ENCODE data around the gene MYH16. TPM values are rescaled to one million over a fixed set of nuclear protein-coding genes. Genes with fewer than 3 reads are reported as not detected.
"Not testable (repeated sequence)": the region's sequence is repeated elsewhere in the genome, so short reads cannot be mapped to it uniquely, and the experiment has no call there.

Gene MYH16
- total RNA-seq, 5 donors from 2014 or later (not counting 1 experiment from before 2014, with no cell fraction given) = not detected

DNA sequence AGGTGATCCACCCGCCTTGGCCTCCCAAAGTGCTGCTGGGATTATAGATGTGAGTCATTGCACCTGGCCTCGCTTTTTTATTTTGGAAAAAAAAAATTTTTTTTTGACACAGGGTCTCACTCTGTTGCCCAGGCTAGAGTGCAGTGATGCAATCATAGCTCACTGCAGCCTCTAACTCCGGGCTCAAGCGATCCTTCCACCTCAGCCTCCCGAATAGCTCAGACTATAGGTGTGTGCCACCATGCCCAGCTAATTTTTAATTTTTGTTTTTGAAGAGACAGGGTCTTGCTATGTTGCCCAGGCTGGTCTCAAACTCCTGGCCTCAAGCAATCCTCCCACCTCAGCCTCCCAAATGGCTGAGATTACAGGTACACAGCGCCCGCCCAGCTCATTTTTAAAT lies 2.3 kb downstream of the MYH16 start:
- CTCF ChIA-PET; H3K27ac ChIP-seq (ENCODE audit: low read length); ATAC-seq (replicated peaks in 1 of 4); H3K27ac Mint-ChIP-seq; H3K4me3 Mint-ChIP-seq; H3K9me3 Mint-ChIP-seq; H3K27me3 Mint-ChIP-seq; H3K9me3 ChIP-seq; H3K4me1 ChIP-seq (ENCODE audit: control insufficient read depth in 1 of 2, extremely low read depth in 1 of 2, insufficient read depth in 2 of 2, low read length in 2 of 2); H3K36me3 Mint-ChIP-seq; H3K4me3 ChIP-seq (ENCODE audit: control insufficient read depth in 1 of 2, extremely low read depth in 1 of 2, low read length in 1 of 2); DNase-seq; H3K36me3 ChIP-seq (ENCODE audit: control insufficient read depth in 2 of 2, extremely low read depth in 1 of 2, insufficient read depth in 1 of 2, low read length in 1 of 2): not testable (repeated sequence)
- peaks cover 5 to 11% (median 9%) of the 10 kb centered on the region in 3 donors for H3K4me1 Mint-ChIP-seq
- WGBS (ENCODE audit: insufficient coverage) = 100% methylated on average over 2 of the region's 7 CpGs
- peaks cover 0 to 11% of the 10 kb centered on the region in 2 experiments for H3K27me3 ChIP-seq (replicated peaks in 1 of 2; ENCODE audit: control insufficient read depth in 2 of 2, extremely low read depth in 1 of 2, insufficient read depth in 2 of 2, low read length in 1 of 2)
- POLR2A ChIA-PET = interaction anchor here in 1 of 2 donors (0.5 kb wide), 1 partner anchor 116 kb away, joined by 4 read pairs; no protein-coding TSS in a partner anchor

DNA sequence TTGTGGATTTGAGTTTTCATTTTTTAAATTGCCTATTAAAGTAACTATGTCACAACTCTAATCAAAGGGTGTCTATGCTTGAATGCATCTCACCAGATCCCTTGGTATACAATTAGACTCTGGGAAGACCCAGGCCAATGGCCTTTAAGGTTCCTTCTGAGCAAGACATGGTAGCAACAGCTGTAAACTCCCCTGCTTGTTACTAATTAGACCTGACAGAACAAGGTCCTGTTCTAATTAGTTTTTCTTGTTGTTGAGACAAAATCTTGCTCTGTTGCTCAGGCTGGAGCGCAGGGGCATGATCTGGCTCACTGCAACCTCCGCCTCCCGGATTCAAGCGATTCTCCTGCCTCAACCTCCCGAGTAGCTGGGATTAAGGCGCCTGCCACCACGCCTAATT lies 2.9 kb downstream of the MYH16 start:
- no peaks in the 10 kb centered on the region for H3K9me3 Mint-ChIP-seq
- WGBS (ENCODE audit: insufficient coverage) = 100% methylated on average over 3 of the region's 7 CpGs
- H3K4me3 Mint-ChIP-seq = no peak overlapping the region
- no peaks in the 10 kb centered on the region for H3K36me3 ChIP-seq (ENCODE audit: control insufficient read depth in 2 of 2, extremely low read depth in 1 of 2, insufficient read depth in 1 of 2, low read length in 1 of 2)
- H3K27ac Mint-ChIP-seq = no peak overlapping the region
- H3K9me3 ChIP-seq = no peaks in the 10 kb centered on the region
- H3K36me3 Mint-ChIP-seq = no peaks in the 10 kb centered on the region
- CTCF ChIA-PET = no interaction called here
- POLR2A ChIA-PET = no interaction called here
- peaks cover 0 to 17% of the 10 kb centered on the region in 2 experiments for H3K27me3 ChIP-seq (replicated peaks in 1 of 2; ENCODE audit: control insufficient read depth in 2 of 2, extremely low read depth in 1 of 2, insufficient read depth in 2 of 2, low read length in 1 of 2)
- ATAC-seq (replicated peaks in 1 of 4) (no peak), DNase-seq (no peak)
- peaks cover 5 to 11% (median 9%) of the 10 kb centered on the region in 3 donors for H3K4me1 Mint-ChIP-seq
- peaks cover 0 to 1% of the 10 kb centered on the region in 2 donors for H3K27me3 Mint-ChIP-seq
- H3K4me3 ChIP-seq (ENCODE audit: control insufficient read depth in 1 of 2, extremely low read depth in 1 of 2, low read length in 1 of 2) = no peak overlapping the region
- no peak overlapping the region for H3K27ac ChIP-seq (ENCODE audit: low read length)
- peaks cover 0 to 3% of the 10 kb centered on the region in 2 experiments for H3K4me1 ChIP-seq (ENCODE audit: control insufficient read depth in 1 of 2, extremely low read depth in 1 of 2, insufficient read depth in 2 of 2, low read length in 2 of 2)

DNA sequence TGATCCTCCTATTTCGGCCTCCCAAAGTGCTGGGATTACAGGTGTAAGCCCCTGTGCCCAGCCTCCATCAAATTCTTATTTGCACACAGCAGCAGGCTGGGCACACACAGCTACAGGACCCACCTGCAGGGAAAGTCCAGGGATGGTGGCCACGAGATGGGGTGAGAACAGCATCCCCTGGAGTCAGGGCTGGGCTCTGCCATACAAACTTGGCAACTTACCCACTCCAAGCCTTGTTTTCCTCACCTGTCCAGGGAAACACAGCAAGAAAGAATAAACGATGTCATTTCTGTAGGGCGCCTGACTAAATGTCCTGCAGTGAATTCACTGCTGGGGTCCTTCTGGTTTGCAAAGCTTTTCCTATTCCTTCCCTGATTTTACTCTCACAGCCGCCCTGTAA lies 5.5 kb downstream of the MYH16 start:
- Histone ChIP-seq H3K36me3 (ENCODE audit: control insufficient read depth in 2 of 2, extremely low read depth in 1 of 2, insufficient read depth in 1 of 2, low read length in 1 of 2) (no peaks in the 10 kb centered on the region), H3K27me3 (replicated peaks in 1 of 2; ENCODE audit: control insufficient read depth in 2 of 2, extremely low read depth in 1 of 2, insufficient read depth in 2 of 2, low read length in 1 of 2) (peaks cover 0 to 15% of the 10 kb centered on the region in 2 experiments), H3K27ac (ENCODE audit: low read length) (no peak overlapping the region), H3K4me3 (ENCODE audit: control insufficient read depth in 1 of 2, extremely low read depth in 1 of 2, low read length in 1 of 2) (no peak overlapping the region), H3K4me1 (ENCODE audit: control insufficient read depth in 1 of 2, extremely low read depth in 1 of 2, insufficient read depth in 2 of 2, low read length in 2 of 2) (peaks cover 0 to 3% of the 10 kb centered on the region in 2 experiments), H3K9me3 (no peaks in the 10 kb centered on the region)
- Mint-ChIP-seq H3K27ac (no peak overlapping the region), H3K36me3 (no peaks in the 10 kb centered on the region), H3K4me3 (no peak overlapping the region), H3K27me3 (peaks cover 0 to 1% of the 10 kb centered on the region in 2 donors), H3K4me1 (peaks cover 5 to 9% (median 9%) of the 10 kb centered on the region in 3 donors), H3K9me3 (no peaks in the 10 kb centered on the region)
- DNase-seq = no peak
- ChIA-PET CTCF (interaction anchor here in 1 of 2 donors (0.6 kb wide), 1 partner anchor 227 kb away, joined by 3 read pairs; no protein-coding TSS in a partner anchor), POLR2A (no interaction called here)
- ATAC-seq (replicated peaks in 1 of 4) = no peak
- 81% methylated on average over 5 of the region's 5 CpGs for WGBS (ENCODE audit: insufficient coverage)

DNA sequence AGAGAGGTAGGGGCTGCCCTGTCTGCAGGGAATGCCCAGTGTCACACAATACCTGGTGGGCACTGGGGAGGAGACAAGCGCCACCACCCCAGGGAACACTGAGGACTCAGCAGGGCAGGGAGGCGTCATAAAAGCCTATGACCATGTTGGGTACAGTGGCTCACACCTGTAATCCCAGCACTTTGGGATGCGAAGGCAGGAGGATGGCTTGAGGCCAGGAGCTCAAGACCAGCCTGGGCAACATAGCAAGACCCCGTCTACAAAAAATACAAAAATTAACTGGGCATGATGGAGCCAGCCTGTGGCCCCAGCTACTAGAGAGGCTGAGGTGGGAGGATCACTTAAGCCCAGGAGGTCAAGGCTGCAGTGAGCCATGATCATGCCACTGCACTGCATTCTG lies 11.5 kb downstream of the MYH16 start:
- H3K27me3 Mint-ChIP-seq; DNase-seq; H3K36me3 Mint-ChIP-seq; H3K4me1 ChIP-seq (ENCODE audit: control insufficient read depth in 1 of 2, extremely low read depth in 1 of 2, insufficient read depth in 2 of 2, low read length in 2 of 2); H3K4me1 Mint-ChIP-seq; H3K9me3 ChIP-seq; H3K4me3 ChIP-seq (ENCODE audit: control insufficient read depth in 1 of 2, extremely low read depth in 1 of 2, low read length in 1 of 2); CTCF ChIA-PET; H3K27ac Mint-ChIP-seq; H3K27ac ChIP-seq (ENCODE audit: low read length); ATAC-seq (replicated peaks in 1 of 4); H3K36me3 ChIP-seq (ENCODE audit: control insufficient read depth in 2 of 2, extremely low read depth in 1 of 2, insufficient read depth in 1 of 2, low read length in 1 of 2); H3K4me3 Mint-ChIP-seq; H3K9me3 Mint-ChIP-seq; POLR2A ChIA-PET: not testable (repeated sequence)
- H3K27me3 ChIP-seq (replicated peaks in 1 of 2; ENCODE audit: control insufficient read depth in 2 of 2, extremely low read depth in 1 of 2, insufficient read depth in 2 of 2, low read length in 1 of 2) = peaks cover 0 to 17% of the 10 kb centered on the region in 2 experiments
- 100% methylated on average over 1 of the region's 4 CpGs for WGBS (ENCODE audit: insufficient coverage)

DNA sequence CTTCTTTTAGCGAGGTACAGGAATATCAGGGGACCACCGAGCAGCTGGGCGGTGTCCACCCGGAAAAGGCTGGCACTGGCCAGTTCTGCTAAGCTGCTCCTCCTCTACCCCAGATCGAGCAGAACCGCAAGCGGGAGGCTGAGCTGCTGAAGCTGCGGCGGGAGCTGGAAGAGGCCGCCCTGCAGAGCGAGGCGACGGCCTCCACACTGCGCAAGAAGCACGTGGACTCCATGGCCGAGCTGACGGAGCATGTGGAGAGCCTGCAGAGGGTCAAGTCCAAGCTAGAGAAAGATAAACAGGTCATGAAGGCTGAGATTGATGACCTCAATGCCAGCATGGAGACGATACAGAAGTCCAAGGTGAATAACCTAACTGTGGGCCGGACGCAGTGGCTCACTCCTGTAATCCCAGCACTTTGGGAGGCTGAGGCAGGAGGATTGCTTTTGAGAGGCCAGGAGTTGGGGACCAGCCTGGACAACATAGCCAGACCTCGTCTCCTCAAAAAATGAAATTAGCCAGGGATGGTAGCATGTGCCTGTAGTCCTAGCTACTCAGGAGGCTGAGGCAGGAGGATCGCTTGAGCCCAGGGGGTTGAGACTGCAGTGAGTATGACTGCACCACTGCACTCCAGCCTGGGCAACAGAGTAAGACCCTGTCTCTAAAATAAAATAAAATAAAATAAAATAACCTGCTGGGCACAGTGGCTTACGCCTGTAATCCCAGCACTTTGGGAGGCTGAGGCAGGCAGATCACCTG lies 15.3 kb downstream of the MYH16 start:
- no peak overlapping the region for H3K27ac ChIP-seq (ENCODE audit: low read length)
- H3K27ac Mint-ChIP-seq = no peak overlapping the region
- DNase-seq = no peak
- POLR2A ChIA-PET = interaction anchor here in 1 of 2 donors (0.6 kb wide), 1 partner anchor 177 kb away, joined by 7 read pairs; no protein-coding TSS in a partner anchor
- CTCF ChIA-PET = no interaction called here
- 89% methylated on average over 13 of the region's 23 CpGs for WGBS (ENCODE audit: insufficient coverage)
- no peaks in the 10 kb centered on the region for H3K9me3 ChIP-seq
- H3K27me3 ChIP-seq (replicated peaks in 1 of 2; ENCODE audit: control insufficient read depth in 2 of 2, extremely low read depth in 1 of 2, insufficient read depth in 2 of 2, low read length in 1 of 2) = peaks cover 0 to 5% of the 10 kb centered on the region in 2 experiments
- H3K4me1 Mint-ChIP-seq = no peaks in the 10 kb centered on the region
- H3K27me3 Mint-ChIP-seq = no peaks in the 10 kb centered on the region
- H3K36me3 Mint-ChIP-seq = no peaks in the 10 kb centered on the region
- H3K36me3 ChIP-seq (ENCODE audit: control insufficient read depth in 2 of 2, extremely low read depth in 1 of 2, insufficient read depth in 1 of 2, low read length in 1 of 2) = no peaks in the 10 kb centered on the region
- no peak for ATAC-seq (replicated peaks in 1 of 4)
- no peaks in the 10 kb centered on the region for H3K4me1 ChIP-seq (ENCODE audit: control insufficient read depth in 1 of 2, extremely low read depth in 1 of 2, insufficient read depth in 2 of 2, low read length in 2 of 2)
- H3K4me3 Mint-ChIP-seq = no peak overlapping the region
- H3K9me3 Mint-ChIP-seq = no peaks in the 10 kb centered on the region
- no peak overlapping the region for H3K4me3 ChIP-seq (ENCODE audit: control insufficient read depth in 1 of 2, extremely low read depth in 1 of 2, low read length in 1 of 2)

DNA sequence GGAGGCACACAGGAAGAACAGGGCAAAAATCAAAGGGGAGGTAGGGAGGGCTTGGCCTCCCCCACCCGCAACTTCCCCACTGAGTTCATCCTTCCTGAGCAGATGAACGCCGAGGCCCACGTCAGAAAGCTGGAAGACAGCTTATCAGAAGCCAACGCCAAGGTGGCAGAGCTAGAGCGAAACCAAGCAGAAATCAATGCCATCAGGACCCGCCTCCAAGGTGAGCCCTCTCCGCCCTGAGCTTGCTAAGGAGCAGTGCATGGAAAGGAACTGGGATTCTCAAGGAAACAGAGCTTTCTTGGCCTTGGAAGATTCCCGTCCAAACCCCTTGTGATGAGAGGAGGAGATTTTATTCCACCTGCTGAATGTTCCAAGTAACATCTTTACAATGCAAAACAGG lies 16.5 kb downstream of the MYH16 start:
- DNase-seq (no peak), ATAC-seq (replicated peaks in 1 of 4) (no peak)
- Mint-ChIP-seq H3K27me3 (peaks cover 0 to 2% of the 10 kb centered on the region in 2 donors), H3K9me3 (no peaks in the 10 kb centered on the region), H3K4me3 (no peak overlapping the region), H3K36me3 (no peaks in the 10 kb centered on the region), H3K4me1 (no peaks in the 10 kb centered on the region), H3K27ac (no peak overlapping the region)
- Histone ChIP-seq H3K4me3 (ENCODE audit: control insufficient read depth in 1 of 2, extremely low read depth in 1 of 2, low read length in 1 of 2) (no peak overlapping the region), H3K4me1 (ENCODE audit: control insufficient read depth in 1 of 2, extremely low read depth in 1 of 2, insufficient read depth in 2 of 2, low read length in 2 of 2) (no peaks in the 10 kb centered on the region), H3K27me3 (replicated peaks in 1 of 2; ENCODE audit: control insufficient read depth in 2 of 2, extremely low read depth in 1 of 2, insufficient read depth in 2 of 2, low read length in 1 of 2) (peaks cover 0 to 2% of the 10 kb centered on the region in 2 experiments), H3K36me3 (ENCODE audit: control insufficient read depth in 2 of 2, extremely low read depth in 1 of 2, insufficient read depth in 1 of 2, low read length in 1 of 2) (no peaks in the 10 kb centered on the region), H3K9me3 (no peaks in the 10 kb centered on the region), H3K27ac (ENCODE audit: low read length) (no peak overlapping the region)
- CTCF ChIA-PET = no interaction called here
- WGBS (ENCODE audit: insufficient coverage) = 75% methylated on average over 7 of the region's 9 CpGs
- POLR2A ChIA-PET = interaction anchor here in 1 of 2 donors (0.7 kb wide), 1 partner anchor 84 kb away, joined by 7 read pairs; no protein-coding TSS in a partner anchor

All from T-cell (primary cell).